ENCODE measurements around the gene TMC1.

The TMC1 gene

GRCh38 chr9:72684615-72685014 is 163.2 kb downstream of the TMC1 start:
- no peak for DNase-seq (ENCODE audit: low spot score)

- DNase-seq (ENCODE audit: low spot score): no peak
Measured at GRCh38 chr9:72685911-72686310, 164.5 kb downstream of the TMC1 start.

- no peak for DNase-seq (ENCODE audit: low spot score)
Measured at GRCh38 chr9:72687331-72687730, 165.9 kb downstream of the TMC1 start.

GRCh38 chr9:72691671-72692070 is 170.3 kb downstream of the TMC1 start:
- DNase-seq (ENCODE audit: low spot score): no peak

- DNase-seq (ENCODE audit: low spot score): no peak
Measured at GRCh38 chr9:72695365-72695764, 174.0 kb downstream of the TMC1 start.

- no peak for DNase-seq (ENCODE audit: low spot score)
Measured at GRCh38 chr9:72696511-72696910, 175.1 kb downstream of the TMC1 start.

- no peak for DNase-seq (ENCODE audit: low spot score)
Measured at GRCh38 chr9:72701510-72701909, 180.1 kb downstream of the TMC1 start.

- no peak for DNase-seq (ENCODE audit: low spot score)
Measured at GRCh38 chr9:72703574-72703973, 182.2 kb downstream of the TMC1 start.

GRCh38 chr9:72704688-72705375 is 183.4 kb downstream of the TMC1 start:
- no peak for DNase-seq (ENCODE audit: low spot score)

GRCh38 chr9:72718503-72718902 is 197.1 kb downstream of the TMC1 start:
- DNase-seq (ENCODE audit: low spot score): no peak

GRCh38 chr9:72721067-72721466 is 199.7 kb downstream of the TMC1 start:
- no peak for DNase-seq (ENCODE audit: low spot score)

- no peak for DNase-seq (ENCODE audit: low spot score)
Measured at GRCh38 chr9:72726947-72727346, 205.5 kb downstream of the TMC1 start.

- DNase-seq (ENCODE audit: low spot score): no peak
Measured at GRCh38 chr9:72728031-72728770, 206.8 kb downstream of the TMC1 start.

- DNase-seq (ENCODE audit: low spot score): no peak
Measured at GRCh38 chr9:72733895-72734294, 212.5 kb downstream of the TMC1 start.

GRCh38 chr9:72734631-72735030 is 213.2 kb downstream of the TMC1 start:
- DNase-seq (ENCODE audit: low spot score): no peak

GRCh38 chr9:72743836-72744235 is 222.4 kb downstream of the TMC1 start:
- DNase-seq (ENCODE audit: low spot score): no peak

- no peak for DNase-seq (ENCODE audit: low spot score)
Measured at GRCh38 chr9:72749276-72749675, 227.9 kb downstream of the TMC1 start.

GRCh38 chr9:72751541-72751940 is 230.1 kb downstream of the TMC1 start:
- no peak for DNase-seq (ENCODE audit: low spot score)

GRCh38 chr9:72753266-72753893 is 232.0 kb downstream of the TMC1 start:
- DNase-seq (ENCODE audit: low spot score): no peak

- no peak for DNase-seq (ENCODE audit: low spot score)
Measured at GRCh38 chr9:72755836-72756235, 234.4 kb downstream of the TMC1 start.

- no peak for DNase-seq (ENCODE audit: low spot score)
Measured at GRCh38 chr9:72758944-72759343, 237.5 kb downstream of the TMC1 start.

GRCh38 chr9:72763022-72763421 is 241.6 kb downstream of the TMC1 start:
- DNase-seq (ENCODE audit: low spot score): no peak

- no peak for DNase-seq (ENCODE audit: low spot score)
Measured at GRCh38 chr9:72769546-72769945, 248.1 kb downstream of the TMC1 start.

All from HuH-7 (cell line).